Mesenchymal stem cell (in vitro differentiated cells and primary cell): ENCODE measurements around the gene LPCAT1.
A peak's percentile ranks its signal among the peaks of the same experiment; 100 is the strongest.

Experiments
- DNase-seq: peaks from one replicate; pipeline ENCODE4 v3.0.0-alpha.2; 2013
- H2AFZ ChIP-seq: one replicate; pipeline ENCODE4 v1.6.1; 2013; ENCODE audit warnings: low read depth, mild to moderate bottlenecking, control low read depth, inconsistent platforms, low read length, moderate library complexity
- H2AK5ac ChIP-seq: 2 replicates; pipeline ENCODE4 v1.6.1; 2013; ENCODE audit warnings: low read length, moderate library complexity, mild to moderate bottlenecking, inconsistent platforms; ENCODE audit not compliant: severe bottlenecking
- H2BK120ac ChIP-seq: one replicate; pipeline ENCODE4 v1.6.1; 2013; ENCODE audit warnings: low read depth, mild to moderate bottlenecking, inconsistent platforms, low read length, moderate library complexity
- H2BK12ac ChIP-seq, 2 experiments: one replicate each; pipeline ENCODE4 v1.6.1; 2013; ENCODE audit warnings: inconsistent platforms in 2 of 2, low read length in 2 of 2, mild to moderate bottlenecking in 2 of 2, moderate library complexity in 2 of 2, control low read depth in 1 of 2
- H2BK15ac ChIP-seq: one replicate; pipeline ENCODE4 v1.6.1; 2013; ENCODE audit warnings: mild to moderate bottlenecking, low read depth, inconsistent platforms; ENCODE audit not compliant: poor library complexity, severe bottlenecking
- H2BK5ac ChIP-seq: 2 replicates; pipeline ENCODE4 v1.6.1; 2013; ENCODE audit warnings: low read depth, mild to moderate bottlenecking, low read length, control low read depth, inconsistent platforms; ENCODE audit not compliant: poor library complexity, severe bottlenecking
- H3K14ac ChIP-seq, 2 experiments: one replicate each; pipeline ENCODE4 v1.6.1; 2013; ENCODE audit warnings: inconsistent platforms in 2 of 2, low read length in 2 of 2, control low read depth in 1 of 2, mild to moderate bottlenecking in 1 of 2, moderate library complexity in 1 of 2
- H3K18ac ChIP-seq, 2 experiments: one replicate each; pipeline ENCODE4 v1.6.1; 2013; ENCODE audit warnings: inconsistent platforms in 2 of 2, low read length in 2 of 2, control low read depth in 1 of 2, low read depth in 1 of 2, mild to moderate bottlenecking in 1 of 2
- H3K23ac ChIP-seq, 2 experiments: one replicate each; pipeline ENCODE4 v1.6.1; 2013; ENCODE audit warnings: inconsistent platforms in 2 of 2, low read length in 2 of 2, mild to moderate bottlenecking in 2 of 2, moderate library complexity in 2 of 2, control low read depth in 1 of 2
- H3K27ac ChIP-seq: 2 replicates; pipeline ENCODE4 v1.5.1; 2013; ENCODE audit warnings: mild to moderate bottlenecking, moderate library complexity, low read length, control low read depth, inconsistent platforms; ENCODE audit not compliant: poor library complexity, severe bottlenecking
- H3K27me3 ChIP-seq, 2 experiments: 2 replicates each; pipeline versions ENCODE4 v1.6.1 to v1.7.0; 2013; ENCODE audit warnings: low read length in 2 of 2, mild to moderate bottlenecking in 2 of 2, moderate library complexity in 2 of 2, control low read depth in 1 of 2, inconsistent platforms in 1 of 2; ENCODE audit not compliant: control insufficient read depth in 1 of 2, insufficient read depth in 1 of 2
- H3K36me3 ChIP-seq, 2 experiments: 2 replicates each; pipeline versions ENCODE4 v1.6.1 to v1.7.0; 2013; ENCODE audit warnings: low read length in 2 of 2, control low read depth in 1 of 2, inconsistent platforms in 1 of 2, low read depth in 1 of 2, mild to moderate bottlenecking in 1 of 2; ENCODE audit not compliant: insufficient read depth in 2 of 2, control insufficient read depth in 1 of 2
- H3K4ac ChIP-seq, 2 experiments: one replicate each; pipeline ENCODE4 v1.6.1; 2013; ENCODE audit warnings: inconsistent platforms in 2 of 2, low read length in 2 of 2, mild to moderate bottlenecking in 2 of 2, moderate library complexity in 2 of 2, control low read depth in 1 of 2, low read depth in 1 of 2
- H3K4me1 ChIP-seq: 2 replicates; pipeline ENCODE4 v1.6.1; 2013; ENCODE audit warnings: low read depth, low read length, control low read depth; ENCODE audit not compliant: control insufficient read depth, insufficient read depth
- H3K4me2 ChIP-seq: 2 replicates; pipeline ENCODE4 v1.6.1; 2013; ENCODE audit warnings: low read length, mild to moderate bottlenecking, inconsistent platforms; ENCODE audit not compliant: poor library complexity, severe bottlenecking
- H3K4me3 ChIP-seq, 2 experiments: 2 replicates each; pipeline versions ENCODE4 v1.5.1 to v1.7.0; 2013; ENCODE audit warnings: low read length in 2 of 2, mild to moderate bottlenecking in 2 of 2, control low read depth in 1 of 2, low read depth in 1 of 2; ENCODE audit not compliant: insufficient read depth in 1 of 2
- H3K79me1 ChIP-seq: replicated peaks from 2 replicates; pipeline ENCODE4 v1.6.1; 2013; ENCODE audit warnings: mild to moderate bottlenecking, control low read depth, low read length, inconsistent platforms; ENCODE audit not compliant: poor library complexity, severe bottlenecking
- H3K9ac ChIP-seq: 2 replicates; pipeline ENCODE4 v1.7.0; 2013; ENCODE audit warnings: mild to moderate bottlenecking, low read length, moderate library complexity
- H3K9me3 ChIP-seq: 2 replicates; pipeline ENCODE4 v1.7.0; 2013; ENCODE audit warnings: mild to moderate bottlenecking, low read length; ENCODE audit not compliant: control insufficient read depth
- H4K8ac ChIP-seq: one replicate; pipeline ENCODE4 v1.6.1; 2013; ENCODE audit warnings: inconsistent platforms, mild to moderate bottlenecking, low read length, moderate library complexity
- H4K91ac ChIP-seq: one replicate; pipeline ENCODE4 v1.6.1; 2013; ENCODE audit warnings: mild to moderate bottlenecking, low read length, inconsistent platforms
- whole genome bisulfite sequencing: methylation state at CpG from one replicate; pipeline ENCODE4 v1.1.7; 2013; ENCODE audit warnings: mixed read lengths; 5-methylcytosine and 5-hydroxymethylcytosine counted together

The LPCAT1 gene

DNA sequence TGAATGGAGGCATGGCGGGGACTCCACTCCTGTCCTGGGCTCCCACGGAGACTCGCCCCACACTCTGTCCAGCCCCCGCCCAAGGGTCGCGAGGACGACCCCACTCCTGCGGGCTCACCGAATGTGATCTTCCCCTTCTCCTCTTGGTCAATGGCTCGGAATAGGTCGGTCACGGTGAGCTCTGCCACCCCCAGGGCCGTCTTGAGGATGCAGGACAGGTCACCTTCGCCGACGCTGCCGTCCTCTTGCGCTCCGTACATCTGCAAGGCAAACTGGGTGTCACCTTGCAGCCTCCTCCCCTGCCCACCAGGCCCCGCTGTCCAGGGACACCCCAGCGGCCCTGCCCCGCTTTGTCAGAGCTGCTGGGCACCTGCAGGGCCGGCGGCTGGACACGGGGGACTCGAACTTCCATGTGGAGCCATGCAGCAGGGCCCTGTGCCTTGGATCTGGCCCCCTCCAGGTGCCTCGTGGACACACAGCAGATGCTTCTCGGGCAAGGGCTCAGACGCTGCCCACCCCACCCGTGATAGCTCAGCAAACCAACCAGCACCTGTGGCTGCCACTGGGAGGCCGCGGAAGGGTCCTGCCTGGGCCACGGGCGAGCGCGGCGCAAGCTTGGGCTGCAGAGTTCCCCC lies 57.0 kb downstream of the LPCAT1 start:
- H4K91ac ChIP-seq = no peak overlapping the region
- H2AFZ ChIP-seq = no peak overlapping the region
- H2BK120ac ChIP-seq = no peak overlapping the region
- no peak for DNase-seq
- no peak overlapping the region for H3K23ac ChIP-seq
- no peak overlapping the region for H3K18ac ChIP-seq
- no peak overlapping the region for H3K4me2 ChIP-seq
- 98% methylated on average over 37 of the region's 37 CpGs for WGBS
- no peak overlapping the region for H3K4me3 ChIP-seq
- H3K4ac ChIP-seq = no peak overlapping the region
- no peaks in the 10 kb centered on the region for H3K27me3 ChIP-seq
- H3K36me3 ChIP-seq = peaks cover 83 to 88% of the 10 kb centered on the region in 2 experiments
- no peak overlapping the region for H2BK15ac ChIP-seq
- no peak overlapping the region for H2BK5ac ChIP-seq
- peaks cover 6% of the 10 kb centered on the region for H3K79me1 ChIP-seq
- H3K14ac ChIP-seq = no peak overlapping the region
- H3K9me3 ChIP-seq = no peaks in the 10 kb centered on the region
- no peak overlapping the region for H2BK12ac ChIP-seq
- H3K4me1 ChIP-seq = peaks cover 6% of the 10 kb centered on the region
- H4K8ac ChIP-seq = no peak overlapping the region
- H3K9ac ChIP-seq = no peak overlapping the region
- no peak overlapping the region for H3K27ac ChIP-seq
- H2AK5ac ChIP-seq = no peak overlapping the region

- no peak overlapping the region for H3K27ac ChIP-seq
- no peak overlapping the region for H2AFZ ChIP-seq
- H3K23ac ChIP-seq = no peak overlapping the region
These were observed 57.7 kb downstream of the LPCAT1 start for GRCh38 chr5:1465966-1466471.

DNA sequence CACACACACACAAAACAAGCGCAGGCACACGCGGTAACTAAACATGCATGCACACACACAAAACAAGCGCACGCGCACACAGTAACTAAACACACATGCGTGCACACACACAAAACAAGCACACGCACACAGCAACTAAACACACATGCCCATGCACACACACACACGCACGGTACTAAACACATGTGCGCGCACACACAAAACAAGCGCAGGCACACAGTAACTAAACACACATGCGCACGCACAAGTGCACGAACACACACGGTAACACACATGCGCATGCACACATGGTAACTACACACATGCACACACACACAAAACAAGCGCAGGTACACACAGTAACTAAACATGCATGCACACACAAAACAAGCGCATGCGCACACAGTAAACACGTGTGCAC lies 58.6 kb downstream of the LPCAT1 start:
- H3K9ac ChIP-seq = no peak overlapping the region
- no peak for DNase-seq
- no peak overlapping the region for H2BK120ac ChIP-seq
- peaks cover 4% of the 10 kb centered on the region for H3K79me1 ChIP-seq
- H3K4me3 ChIP-seq = no peak overlapping the region
- no peak overlapping the region for H3K14ac ChIP-seq
- H3K27ac ChIP-seq = no peak overlapping the region
- peaks cover 76 to 85% of the 10 kb centered on the region in 2 experiments for H3K36me3 ChIP-seq
- no peak overlapping the region for H3K4ac ChIP-seq
- no peaks in the 10 kb centered on the region for H3K27me3 ChIP-seq
- 99% methylated on average over 22 of the region's 22 CpGs for WGBS
- no peak overlapping the region for H2AK5ac ChIP-seq
- no peak overlapping the region for H4K8ac ChIP-seq
- H3K4me1 ChIP-seq = peaks cover 4% of the 10 kb centered on the region
- H2BK12ac ChIP-seq = no peak overlapping the region
- no peak overlapping the region for H3K18ac ChIP-seq
- no peak overlapping the region for H3K4me2 ChIP-seq
- H3K9me3 ChIP-seq = no peaks in the 10 kb centered on the region
- H3K23ac ChIP-seq = no peak overlapping the region
- H4K91ac ChIP-seq = no peak overlapping the region
- H2AFZ ChIP-seq = no peak overlapping the region
- no peak overlapping the region for H2BK5ac ChIP-seq
- no peak overlapping the region for H2BK15ac ChIP-seq

More at GRCh38 chr5:1465966-1466471, 57.7 kb downstream of the LPCAT1 start:
- 97% methylated on average over 30 of the region's 30 CpGs for WGBS
- no peak overlapping the region for H3K4me3 ChIP-seq
- H3K79me1 ChIP-seq = peaks cover 4% of the 10 kb centered on the region
- H3K4me1 ChIP-seq = peaks cover 6% of the 10 kb centered on the region
- no peak overlapping the region for H3K9ac ChIP-seq
- no peak overlapping the region for H2BK15ac ChIP-seq
- no peak overlapping the region for H2BK120ac ChIP-seq
- H3K14ac ChIP-seq = no peak overlapping the region
- no peak overlapping the region for H2BK12ac ChIP-seq
- H3K4ac ChIP-seq = no peak overlapping the region
- no peak overlapping the region for H3K4me2 ChIP-seq
- no peak overlapping the region for H2AK5ac ChIP-seq
- H3K36me3 ChIP-seq = peaks cover 81 to 85% of the 10 kb centered on the region in 2 experiments
- no peak overlapping the region for H4K91ac ChIP-seq
- H4K8ac ChIP-seq = no peak overlapping the region
- H3K18ac ChIP-seq = no peak overlapping the region
- H2BK5ac ChIP-seq = no peak overlapping the region
- DNase-seq = no peak
- H3K9me3 ChIP-seq = no peaks in the 10 kb centered on the region
- H3K27me3 ChIP-seq = no peaks in the 10 kb centered on the region

GRCh38 chr5:1464511-1464910 lies 59.2 kb downstream of the LPCAT1 start:
- Histone ChIP-seq H2BK15ac (no peak overlapping the region), H3K27ac (no peak overlapping the region), H3K4ac (no peak overlapping the region), H2AK5ac (no peak overlapping the region), H4K91ac (peak overlapping the region; percentile 71), H3K9ac (no peak overlapping the region), H3K4me3 (no peak overlapping the region), H2BK5ac (no peak overlapping the region), H3K9me3 (no peaks in the 10 kb centered on the region), H3K23ac (no peak overlapping the region), H3K4me2 (no peak overlapping the region), H2BK120ac (no peak overlapping the region), H3K14ac (no peak overlapping the region), H3K4me1 (no peaks in the 10 kb centered on the region), H2AFZ (no peak overlapping the region), H4K8ac (no peak overlapping the region), H3K36me3 (peaks cover 77 to 91% of the 10 kb centered on the region in 2 experiments), H3K79me1 (peaks cover 4% of the 10 kb centered on the region), H3K27me3 (no peaks in the 10 kb centered on the region), H3K18ac (no peak overlapping the region), H2BK12ac (no peak overlapping the region)
- WGBS = 92% methylated on average over 18 of the region's 18 CpGs
- no peak for DNase-seq
